Activated CD8-positive, alpha-beta T cell treated with anti-CD3 and anti-CD28 coated beads, Interleukin-2, amount 10 ng/mL, durations not matched to agents 7 days and 5 days (primary cell): Measurements from ENCODE around the gene TTC28. TPM values are rescaled to one million over a fixed set of nuclear protein-coding genes. Genes with fewer than 3 reads are reported as not detected.
A peak's percentile ranks its signal among the peaks of the same experiment; 100 is the strongest.
"Not testable (repeated sequence)": the region's sequence is repeated elsewhere in the genome, so short reads cannot be mapped to it uniquely, and the experiment has no call there.

Experiments
- ATAC-seq: fragments of 150-1000 bp; cut with Tn5 transposase; one replicate; pipeline ENCODE4 v1.10.0; 2021; ENCODE audit warnings: moderate library complexity
- CTCF ChIA-PET: fragments of 350-600 bp; sonication (Branson Sonifier 250); formaldehyde crosslinking; loops from one replicate; lab custom pipeline; 2021; ENCODE audit warnings: antibody characterized with exemption; lab: Charles Lee
- POLR2A ChIA-PET: fragments of 350-600 bp; sonication (Branson Sonifier 250); formaldehyde crosslinking; loops from one replicate; lab custom pipeline; 2021; ENCODE audit warnings: antibody characterized with exemption; lab: Charles Lee
- DNase-seq: peaks from one replicate; pipeline ENCODE4 v3.0.0-alpha.2; 2020
- H3K27ac Mint-ChIP-seq: one replicate; pipeline ENCODE4 v1.8.0; 2021; ENCODE audit warnings: mild to moderate bottlenecking, mixed read lengths
- H3K27me3 Mint-ChIP-seq: one replicate; pipeline ENCODE4 v1.8.0; 2021; ENCODE audit warnings: low read depth, mixed read lengths
- H3K36me3 Mint-ChIP-seq: one replicate; pipeline ENCODE4 v1.8.0; 2021; ENCODE audit warnings: low read depth, mixed read lengths
- H3K4me1 Mint-ChIP-seq: one replicate; pipeline ENCODE4 v1.8.0; 2021; ENCODE audit warnings: low read depth, mixed read lengths
- H3K4me3 Mint-ChIP-seq: one replicate; pipeline ENCODE4 v1.8.0; 2021; ENCODE audit warnings: mild to moderate bottlenecking, mixed read lengths
- H3K9me3 Mint-ChIP-seq: one replicate; pipeline ENCODE4 v1.8.0; 2022; ENCODE audit warnings: mixed read lengths; ENCODE audit not compliant: insufficient read depth
- total RNA-seq, 2 experiments: library from RNA; stranded (reverse); gene quantifications; one replicate each; pipeline ENCODE4 v1.2.3, GENCODE V29; 2021

Gene TTC28
- total RNA-seq, 2 experiments from 2014 or later = 0.18 to 0.23 TPM

DNA sequence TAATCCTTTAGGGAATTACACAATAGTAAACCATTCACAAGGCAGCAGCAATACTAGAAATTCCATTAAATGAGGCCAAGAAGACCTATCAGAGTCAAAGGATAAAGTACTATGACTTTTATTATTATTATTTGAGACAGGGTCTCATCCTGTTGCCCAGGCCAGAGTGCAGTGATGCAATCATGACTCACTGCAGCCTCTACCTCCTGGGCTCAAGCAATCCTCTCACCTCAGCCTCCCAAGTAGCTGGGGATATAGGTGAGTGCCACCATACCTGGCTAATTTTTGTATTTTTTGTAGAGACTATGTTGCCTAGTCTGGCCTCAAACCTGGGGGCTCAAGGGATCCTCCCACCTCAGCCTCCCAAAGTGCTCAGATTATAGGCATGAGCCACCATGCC, 51.8 kb downstream of the TTC28 start:
- ChIA-PET CTCF (no interaction called here), POLR2A (no interaction called here)
- ATAC-seq = no peak
- DNase-seq = no peak
- Mint-ChIP-seq H3K36me3 (no peaks in the 10 kb centered on the region), H3K9me3 (no peaks in the 10 kb centered on the region), H3K27me3 (peaks cover 47% of the 10 kb centered on the region), H3K27ac (no peak overlapping the region), H3K4me3 (no peak overlapping the region), H3K4me1 (no peaks in the 10 kb centered on the region)

DNA sequence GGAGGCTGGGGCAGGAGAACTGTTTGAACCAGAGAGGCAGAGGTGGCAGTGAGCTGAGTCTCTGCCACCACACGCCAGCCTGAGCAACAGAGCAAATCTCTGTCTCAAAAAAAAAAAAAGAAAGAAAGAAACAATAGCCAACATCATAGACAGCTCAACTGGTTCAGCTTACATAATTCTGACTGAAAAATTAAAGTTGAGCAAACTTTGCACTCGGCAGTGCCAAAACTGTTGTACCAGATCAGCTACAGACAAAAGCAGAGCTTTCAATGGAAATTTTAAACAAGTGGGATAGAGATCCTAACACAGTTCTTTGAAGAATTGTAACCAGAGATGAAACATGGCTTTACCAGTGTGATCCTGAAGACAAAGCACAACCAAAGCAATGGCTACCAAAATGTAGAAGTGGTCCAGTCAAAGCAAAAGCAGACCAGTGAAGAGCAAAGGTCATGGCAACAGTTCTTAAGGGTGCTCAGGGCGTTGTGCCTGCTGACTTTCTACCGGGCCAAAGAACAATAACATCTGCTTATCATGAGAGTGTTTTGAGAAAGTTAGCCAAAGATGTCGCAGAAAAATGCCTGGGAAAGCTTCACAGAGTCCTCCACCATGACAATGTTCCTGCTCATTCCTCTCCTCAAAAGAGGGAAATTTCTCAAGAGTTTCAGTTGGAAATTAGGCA, 59.3 kb downstream of the TTC28 start:
- DNase-seq = no peak
- Mint-ChIP-seq H3K27me3 (peaks cover 49% of the 10 kb centered on the region), H3K4me1 (no peaks in the 10 kb centered on the region), H3K36me3 (no peaks in the 10 kb centered on the region), H3K27ac (no peak overlapping the region), H3K4me3 (no peak overlapping the region), H3K9me3 (no peaks in the 10 kb centered on the region)
- ChIA-PET CTCF (no interaction called here), POLR2A (no interaction called here)
- no peak for ATAC-seq

DNA sequence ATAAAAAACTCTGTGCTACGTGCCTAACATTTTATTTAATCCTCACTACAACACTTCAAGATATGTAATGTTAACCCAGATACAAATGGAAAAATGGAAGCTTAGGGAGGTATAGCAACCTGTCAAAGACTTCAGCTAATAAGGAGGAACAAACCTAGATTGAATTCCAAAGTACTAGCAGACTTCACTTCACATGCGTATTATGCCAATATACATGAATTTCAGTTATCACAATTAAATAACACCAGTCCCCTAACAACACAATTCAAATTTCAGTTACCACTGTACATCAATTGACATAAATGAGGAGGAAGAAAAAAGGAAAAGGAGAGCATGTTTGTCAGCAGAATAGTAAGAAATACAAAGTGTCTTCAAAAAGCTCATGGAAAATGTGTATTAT, 60.4 kb downstream of the TTC28 start:
- CTCF ChIA-PET = no interaction called here

DNA sequence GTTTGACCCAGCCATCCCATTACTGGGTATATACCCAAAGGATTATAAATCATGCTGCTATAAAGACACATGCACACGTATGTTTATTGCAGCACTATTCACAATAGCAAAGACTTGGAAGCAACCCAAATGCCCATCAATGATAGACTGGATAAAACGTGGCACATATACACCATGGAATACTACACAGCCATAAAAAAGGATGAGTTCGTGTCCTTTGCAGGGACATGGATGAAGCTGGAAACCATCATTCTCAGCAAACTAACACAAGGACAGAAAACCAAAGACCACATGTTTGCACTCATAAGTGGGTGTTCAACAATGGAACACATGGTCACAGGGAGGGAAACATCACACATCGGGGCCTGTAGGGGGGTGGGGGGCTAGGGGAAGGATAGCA, 64.2 kb downstream of the TTC28 start:
- ATAC-seq, CTCF ChIA-PET, H3K27ac Mint-ChIP-seq, H3K36me3 Mint-ChIP-seq, H3K4me1 Mint-ChIP-seq, POLR2A ChIA-PET, DNase-seq, H3K4me3 Mint-ChIP-seq, H3K9me3 Mint-ChIP-seq: not testable (repeated sequence)
- peaks cover 65% of the 10 kb centered on the region for H3K27me3 Mint-ChIP-seq

More for the DNA sequence above, 60.4 kb downstream of the TTC28 start:
- Mint-ChIP-seq H3K27ac (no peak overlapping the region), H3K4me3 (no peak overlapping the region), H3K4me1 (no peaks in the 10 kb centered on the region), H3K27me3 (peaks cover 53% of the 10 kb centered on the region), H3K36me3 (no peaks in the 10 kb centered on the region), H3K9me3 (no peaks in the 10 kb centered on the region)
- DNase-seq = no peak
- POLR2A ChIA-PET = no interaction called here
- no peak for ATAC-seq

DNA sequence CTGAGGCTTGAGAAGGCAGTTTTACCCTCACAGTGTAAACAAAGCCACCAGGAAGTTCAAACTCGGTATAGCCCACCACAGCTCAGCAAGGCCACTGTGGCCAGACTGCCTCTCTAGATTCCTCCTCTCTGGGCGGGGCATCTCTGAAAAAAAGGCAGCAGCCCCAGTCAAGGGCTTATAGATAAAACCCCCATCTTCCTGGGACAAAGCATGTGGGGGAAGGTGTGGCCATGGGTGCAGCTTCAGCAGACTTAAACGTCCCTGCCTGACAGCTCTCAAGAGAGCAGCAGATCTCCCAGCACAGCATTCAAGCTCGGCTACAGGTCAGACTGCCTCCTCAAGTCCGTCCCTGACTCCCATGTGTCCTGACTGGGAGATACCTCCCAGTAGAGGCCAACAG, 69.7 kb downstream of the TTC28 start:
- POLR2A ChIA-PET = no interaction called here
- ATAC-seq (no peak), DNase-seq (no peak)
- Mint-ChIP-seq H3K4me3 (no peak overlapping the region), H3K9me3 (no peaks in the 10 kb centered on the region), H3K36me3 (no peaks in the 10 kb centered on the region), H3K4me1 (no peaks in the 10 kb centered on the region), H3K27me3 (peaks cover 68% of the 10 kb centered on the region), H3K27ac (no peak overlapping the region)
- CTCF ChIA-PET = interaction anchor here (0.9 kb wide), 1 partner anchor 10 kb away, joined by 3 read pairs; no protein-coding TSS in a partner anchor

DNA sequence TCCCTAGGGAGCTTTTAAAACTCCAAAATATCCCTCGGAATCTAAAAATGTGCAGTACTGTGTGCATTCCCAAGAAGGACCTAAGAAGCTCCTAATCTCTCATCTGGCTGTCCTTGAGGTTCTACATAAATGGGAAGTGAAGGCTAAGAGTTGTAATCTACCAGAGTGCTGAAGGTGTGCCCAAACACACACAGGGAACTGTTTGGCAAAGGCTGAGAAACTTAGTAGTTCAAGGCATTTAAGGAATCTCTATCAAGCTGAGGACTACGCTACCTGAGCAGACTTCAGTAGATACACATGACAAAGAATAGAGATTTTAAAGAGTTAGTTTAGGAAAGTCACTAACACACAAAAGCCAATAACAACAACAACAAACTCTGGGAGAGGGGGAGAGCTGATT, 71.1 kb downstream of the TTC28 start:
- Mint-ChIP-seq H3K27ac (no peak overlapping the region), H3K9me3 (no peaks in the 10 kb centered on the region), H3K27me3 (peaks cover 55% of the 10 kb centered on the region), H3K4me1 (no peaks in the 10 kb centered on the region), H3K36me3 (no peaks in the 10 kb centered on the region), H3K4me3 (no peak overlapping the region)
- DNase-seq (no peak), ATAC-seq (no peak)
- ChIA-PET POLR2A (interaction anchor here (0.6 kb wide), 1 partner anchor 118 kb away, joined by 3 read pairs; no protein-coding TSS in a partner anchor), CTCF (interaction anchor here (0.8 to 1.4 kb wide), 3 partner anchors 9 to 432 kb away, joined by 3 to 6 read pairs (median 5); no protein-coding TSS in a partner anchor)

DNA sequence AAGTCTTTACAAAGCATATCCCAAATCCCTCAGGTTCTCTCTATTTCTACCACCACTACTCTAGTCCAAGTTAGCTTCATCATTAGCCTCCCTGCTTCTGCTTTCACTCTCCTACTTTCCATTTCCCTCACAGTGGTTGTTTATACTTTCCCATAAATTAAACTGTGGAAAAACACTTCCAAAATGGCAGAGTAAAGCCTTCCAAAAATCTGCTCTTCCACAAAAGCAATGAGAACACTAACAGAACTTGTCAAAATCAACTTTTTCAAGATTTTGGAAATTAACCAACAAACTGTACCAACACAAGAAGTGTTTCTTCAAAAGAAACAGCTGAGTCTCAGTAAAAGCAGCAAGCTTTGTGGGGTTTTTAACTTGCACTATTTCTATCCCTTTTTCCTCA, 71.8 kb downstream of the TTC28 start:
- H3K27ac Mint-ChIP-seq = no peak overlapping the region
- H3K27me3 Mint-ChIP-seq = peaks cover 51% of the 10 kb centered on the region
- no peaks in the 10 kb centered on the region for H3K4me1 Mint-ChIP-seq
- DNase-seq (no peak), ATAC-seq (no peak)
- ChIA-PET CTCF (interaction anchor here (0.8 to 1.5 kb wide), 3 partner anchors 8 to 588 kb away, joined by 3 to 6 read pairs (median 5); no protein-coding TSS in a partner anchor), POLR2A (no interaction called here)
- H3K9me3 Mint-ChIP-seq = no peaks in the 10 kb centered on the region
- H3K4me3 Mint-ChIP-seq = no peak overlapping the region
- no peaks in the 10 kb centered on the region for H3K36me3 Mint-ChIP-seq

DNA sequence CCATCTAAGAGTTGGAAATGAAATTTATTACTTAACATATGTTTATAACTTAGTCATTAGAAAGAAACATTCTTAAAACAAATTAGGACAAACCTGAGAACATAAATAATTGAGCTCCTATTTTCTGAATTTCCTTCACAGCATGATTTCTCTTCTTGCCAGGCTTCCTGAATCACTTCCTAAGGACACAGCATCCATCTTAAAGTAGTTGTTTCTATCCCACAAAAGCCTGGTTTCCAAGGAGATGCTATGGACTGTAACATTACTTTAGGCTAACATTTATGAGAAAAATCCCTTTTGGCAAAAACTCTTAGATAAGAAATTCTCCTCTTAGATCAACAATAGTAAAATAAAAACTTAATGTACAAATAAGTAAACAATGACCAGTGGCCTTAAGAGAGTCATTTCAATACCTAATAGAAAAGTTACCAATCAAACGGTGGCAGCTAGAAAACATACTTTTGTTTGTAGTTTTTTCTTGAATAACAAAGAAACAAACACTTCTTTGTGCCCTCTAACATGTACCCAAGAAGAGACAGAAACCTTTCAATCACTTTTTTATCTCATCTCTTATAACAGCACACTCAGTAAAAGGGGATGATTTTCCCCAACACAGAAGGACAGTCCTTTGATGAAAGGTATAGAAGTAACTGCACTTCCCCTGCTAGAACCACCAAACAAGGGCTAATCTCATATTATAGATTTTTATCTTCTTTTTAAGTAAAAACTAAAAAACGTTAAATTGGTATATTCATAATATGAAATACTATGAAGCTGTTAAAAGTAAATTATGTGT, 74.5 kb downstream of the TTC28 start:
- DNase-seq (no peak), ATAC-seq (no peak)
- H3K27ac Mint-ChIP-seq = no peak overlapping the region
- no peaks in the 10 kb centered on the region for H3K36me3 Mint-ChIP-seq
- H3K4me1 Mint-ChIP-seq = no peaks in the 10 kb centered on the region
- POLR2A ChIA-PET = no interaction called here
- H3K27me3 Mint-ChIP-seq = peaks cover 36% of the 10 kb centered on the region
- no peaks in the 10 kb centered on the region for H3K9me3 Mint-ChIP-seq
- CTCF ChIA-PET = interaction anchor here (0.6 to 3.9 kb wide), 2 partner anchors 224 to 233 kb away, joined by 3 to 17 read pairs; no protein-coding TSS in a partner anchor
- no peak overlapping the region for H3K4me3 Mint-ChIP-seq

DNA sequence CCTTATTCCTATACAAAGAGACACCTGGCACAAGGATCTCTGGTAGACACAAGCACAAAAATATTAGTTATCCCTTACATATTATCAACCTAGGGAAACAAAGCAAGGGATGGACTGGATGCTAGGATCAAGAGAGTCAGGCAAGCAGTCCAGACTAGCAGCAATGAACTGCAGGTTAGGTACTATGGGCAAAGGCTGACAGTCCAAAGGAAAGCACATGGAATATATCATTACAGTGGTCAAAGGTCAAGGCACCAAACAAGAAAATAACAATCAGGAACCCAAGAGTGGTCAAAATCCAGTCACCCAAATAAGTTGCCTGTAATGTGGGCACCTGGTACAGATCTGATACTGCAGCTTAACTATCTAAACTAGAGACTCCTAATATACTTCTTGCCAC, 77.7 kb downstream of the TTC28 start:
- no peak overlapping the region for H3K27ac Mint-ChIP-seq
- no peaks in the 10 kb centered on the region for H3K4me1 Mint-ChIP-seq
- ATAC-seq = no peak
- peaks cover 26% of the 10 kb centered on the region for H3K27me3 Mint-ChIP-seq
- no peaks in the 10 kb centered on the region for H3K36me3 Mint-ChIP-seq
- no peak overlapping the region for H3K4me3 Mint-ChIP-seq
- ChIA-PET CTCF (interaction anchor here (1.3 to 3.4 kb wide), 5 partner anchors 179 to 438 kb away, joined by 3 to 58 read pairs (median 6); no protein-coding TSS in a partner anchor), POLR2A (no interaction called here)
- no peaks in the 10 kb centered on the region for H3K9me3 Mint-ChIP-seq
- DNase-seq = no peak

DNA sequence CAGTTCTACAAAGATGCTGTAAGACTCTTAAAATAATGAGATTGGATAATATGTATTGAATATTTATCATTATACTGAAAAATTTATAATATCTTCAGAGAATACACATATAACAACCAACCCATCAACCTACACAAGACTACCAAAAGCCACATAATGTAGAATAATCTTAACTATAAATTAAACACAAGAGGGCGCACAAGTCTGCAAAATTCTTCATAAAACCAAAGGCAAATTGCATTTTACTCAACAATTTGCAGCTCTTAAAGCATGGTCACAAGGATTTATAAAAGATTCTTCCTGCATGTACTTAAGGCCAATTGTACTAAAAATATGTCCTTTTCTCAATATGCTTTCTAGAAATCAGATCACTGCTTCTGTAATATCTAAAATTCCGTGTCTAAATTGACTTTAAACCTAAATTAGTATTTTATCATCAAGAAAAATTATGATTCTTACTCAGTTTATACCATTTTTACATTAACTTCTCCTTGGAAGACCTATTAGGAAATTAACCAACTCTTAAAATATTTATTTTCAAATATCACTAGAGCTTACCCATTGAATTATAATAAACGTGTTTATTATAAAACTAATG, 79.0 kb downstream of the TTC28 start:
- POLR2A ChIA-PET = no interaction called here

DNA sequence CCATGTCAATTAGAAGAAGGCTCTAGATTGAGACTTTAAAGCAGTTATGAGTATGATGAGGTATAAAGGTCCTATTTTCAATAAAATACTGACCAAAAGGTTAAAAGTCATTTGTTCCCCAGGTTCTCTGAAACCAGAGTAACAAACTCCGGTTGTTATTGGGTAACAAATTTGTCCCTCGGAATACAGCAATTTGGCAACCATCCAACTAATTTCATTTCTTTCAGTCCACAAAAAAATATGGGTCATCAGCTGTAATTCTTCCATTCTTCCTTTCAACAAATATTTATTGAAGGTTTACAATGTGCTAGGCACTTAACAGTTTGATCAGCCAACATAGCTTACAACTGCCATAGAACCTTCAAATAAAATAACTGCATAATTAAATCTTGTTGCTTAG, 79.9 kb downstream of the TTC28 start:
- CTCF ChIA-PET = interaction anchor here (0.7 to 3.4 kb wide), 12 partner anchors 9 to 440 kb away, joined by 3 to 58 read pairs (median 4); no protein-coding TSS in a partner anchor
- DNase-seq (no peak), ATAC-seq (no peak)
- no peaks in the 10 kb centered on the region for H3K36me3 Mint-ChIP-seq
- H3K27ac Mint-ChIP-seq = no peak overlapping the region
- no peaks in the 10 kb centered on the region for H3K4me1 Mint-ChIP-seq
- POLR2A ChIA-PET = no interaction called here
- H3K4me3 Mint-ChIP-seq = no peak overlapping the region
- H3K27me3 Mint-ChIP-seq = peaks cover 29% of the 10 kb centered on the region
- no peaks in the 10 kb centered on the region for H3K9me3 Mint-ChIP-seq

More for the DNA sequence above, 79.0 kb downstream of the TTC28 start:
- CTCF ChIA-PET = interaction anchor here (0.7 to 3.4 kb wide), 25 partner anchors 8 to 645 kb away, joined by 3 to 58 read pairs (median 4); no protein-coding TSS in a partner anchor
- Mint-ChIP-seq H3K9me3 (no peaks in the 10 kb centered on the region), H3K4me3 (no peak overlapping the region), H3K4me1 (no peaks in the 10 kb centered on the region), H3K27ac (no peak overlapping the region), H3K27me3 (peaks cover 31% of the 10 kb centered on the region), H3K36me3 (no peaks in the 10 kb centered on the region)
- DNase-seq (peak; percentile 42), ATAC-seq (peak; percentile 49)
